K562 (cell line): ENCODE results near the gene EFNA2. TPM values are rescaled to one million over a fixed set of nuclear protein-coding genes. Genes with fewer than 3 reads are reported as not detected.

ENCODE experiments used
- ARHGAP35 ChIP-seq: fragments of 450-650 bp; IDR thresholded peaks from 2 replicates; pipeline ENCODE4 v1.6.1; 2018; ENCODE audit not compliant: partially characterized antibody
- CHD2 ChIP-seq: IDR thresholded peaks from 2 replicates; pipeline ENCODE4 v1.6.1; 2011; ENCODE audit warnings: low read depth, low read length
- CUX1 ChIP-seq: fragments of 200-800 bp; sonication (Bioruptor generic); IDR thresholded peaks from 2 replicates; pipeline ENCODE4 v1.6.1; 2016; ENCODE audit warnings: missing genetic modification characterization, missing compliant biosample characterization
- ETS2 ChIP-seq: IDR thresholded peaks from 2 replicates; pipeline ENCODE4 v1.6.1; 2016; ENCODE audit warnings: borderline replicate concordance, missing genetic modification characterization, mild to moderate bottlenecking, moderate library complexity, missing compliant biosample characterization; ENCODE audit not compliant: poor library complexity, severe bottlenecking
- GABPB1 ChIP-seq: sonication (generic); formaldehyde crosslinking; IDR thresholded peaks from 2 replicates; pipeline ENCODE4 v1.8.0; 2022; ENCODE audit warnings: mild to moderate bottlenecking, missing genetic modification reagents
- HEY1 ChIP-seq: fragments of 250-450 bp; sonication (Bioruptor Pico); IDR thresholded peaks from 2 replicates; pipeline ENCODE4 v1.5.0; 2020; ENCODE audit warnings: mild to moderate bottlenecking, moderate library complexity, borderline replicate concordance
- HIVEP1 ChIP-seq: fragments of 250-450 bp; sonication (Bioruptor Pico); IDR thresholded peaks from 2 replicates; pipeline ENCODE4 v1.4.0; 2020; ENCODE audit warnings: mild to moderate bottlenecking
- HMG20A ChIP-seq: fragments of 450-650 bp; formaldehyde crosslinking; conservative IDR thresholded peaks from 2 replicates; pipeline ENCODE4 v1.4.0; 2020; ENCODE audit warnings: mild to moderate bottlenecking, mixed read lengths
- NEUROD1 ChIP-seq: fragments of 150-350 bp; IDR thresholded peaks from 2 replicates; pipeline ENCODE4 v1.6.1; 2014; ENCODE audit warnings: borderline replicate concordance, low read length, low read depth; ENCODE audit not compliant: partially characterized antibody
- SMARCA5 ChIP-seq: fragments of 450-650 bp; IDR thresholded peaks from 2 replicates; pipeline ENCODE4 v1.6.1; 2016
- SMARCB1 ChIP-seq: IDR thresholded peaks from 2 replicates; pipeline ENCODE4 v1.6.1; 2011; ENCODE audit warnings: improper control_type of control experiment, low read depth; ENCODE audit not compliant: insufficient read length
- ZNF311 ChIP-seq: fragments of 250-450 bp; sonication (Bioruptor Pico); IDR thresholded peaks from 2 replicates; pipeline ENCODE4 v1.4.0; 2020; ENCODE audit warnings: mild to moderate bottlenecking, moderate library complexity
- ZNF407 ChIP-seq: fragments of 450-650 bp; IDR thresholded peaks from 2 replicates; pipeline ENCODE4 v1.6.1; 2016; ENCODE audit warnings: low read depth
- ZNF717 ChIP-seq: fragments of 250-450 bp; sonication (Bioruptor Pico); IDR thresholded peaks from 2 replicates; pipeline ENCODE4 v1.5.0; 2021
- ZNF785 ChIP-seq: fragments of 250-450 bp; sonication (Bioruptor Pico); IDR thresholded peaks from 2 replicates; pipeline ENCODE4 v1.4.0; 2020; ENCODE audit warnings: mild to moderate bottlenecking
- ZNF79 ChIP-seq: fragments of 250-450 bp; sonication (Bioruptor Pico); IDR thresholded peaks from 2 replicates; pipeline ENCODE4 v1.4.0; 2020; ENCODE audit warnings: low read depth, mild to moderate bottlenecking, moderate library complexity
- polyA plus RNA-seq, 8 experiments: library from polyadenylated mRNA; depleted of rRNA in 4 of 8; stranded (reverse) in 5 of 8; unstranded in 3 of 8; fragments of >200 nt; fragmentation: Nextera tagmentation in 2 of 8; fragmentation: Illumina TruSeq in 1 of 8; extraction: Ambion mirVana in 2 of 8; extraction: Trizol in 1 of 8; gene quantifications; 2 replicates each; pipeline versions ENCODE4 v1.2.1 to v1.2.3, GENCODE V29; 2011 to 2014; ENCODE audit warnings: inconsistent platforms in 1 of 8, missing spikeins in 1 of 8
- total RNA-seq, 7 experiments: library from RNA; depleted of rRNA in 6 of 7; stranded (reverse); fragments of >200 nt in 6 of 7; fragmentation: Illumina TruSeq in 2 of 7; extraction: Trizol in 2 of 7; gene quantifications; 2 replicates each; pipeline versions ENCODE4 v1.2.1 to v1.2.3, GENCODE V29; 2011 to 2021; ENCODE audit warnings: low replicate concordance in 1 of 7

Gene EFNA2
- total and polyA plus RNA-seq, 9 of the 15 experiments (the other 6 are each of a cell fraction or from before 2014, with no cell fraction given) = 0.11 to 0.44 (median 0.15) TPM; not detected in 6

GRCh38 chr19:1260749-1261537 is 24.7 kb upstream of the EFNA2 start (continued):
- TF ChIP-seq ZNF407 (no peak), ARHGAP35 (peak; percentile 9), CUX1 (CRISPR knock-in tag) (no peak), ETS2 (no peak), CHD2 (peak; percentile 80), ZNF785 (CRISPR knock-in tag) (no peak), ZNF717 (CRISPR knock-in tag) (no peak), HEY1 (no peak), SMARCA5 (no peak; the same call in none of the 2 replicates), SMARCB1 (no peak), NEUROD1 (peak; percentile 84), HIVEP1 (CRISPR knock-in tag) (no peak), ZNF311 (CRISPR knock-in tag) (no peak), ZNF79 (CRISPR knock-in tag) (no peak), HMG20A (CRISPR knock-in tag) (no peak), GABPB1 (CRISPR knock-in tag) (peak; percentile 58)
